SK-N-SH treated with all-trans-retinoic acid at 6 μM for 48 hours (cell line): ENCODE measurements around the gene FLRT2.

Experiments used
- CSDC2 ChIP-seq: fragments of 250-450 bp; sonication (Bioruptor Pico); IDR thresholded peaks from 2 replicates; pipeline ENCODE4 v1.5.0; 2020; ENCODE audit warnings: mild to moderate bottlenecking, moderate library complexity
- TOX ChIP-seq: fragments of 250-450 bp; sonication (Bioruptor Pico); IDR thresholded peaks from 2 replicates; pipeline ENCODE4 v1.8.0; 2021; ENCODE audit warnings: mild to moderate bottlenecking, moderate library complexity, borderline replicate concordance
- ZFP3 ChIP-seq: fragments of 250-450 bp; sonication (Bioruptor Pico); IDR thresholded peaks from 2 replicates; pipeline ENCODE4 v1.5.0; 2020; ENCODE audit warnings: mild to moderate bottlenecking, moderate library complexity
- ZNF565 ChIP-seq: fragments of 450-650 bp; formaldehyde crosslinking; conservative IDR thresholded peaks from 2 replicates; pipeline ENCODE4 v1.5.0; 2020; ENCODE audit warnings: low read depth, mild to moderate bottlenecking, moderate library complexity

GRCh38 chr14:85501751-85502150 lies 28.2 kb upstream of the FLRT2 start:
- no peak for TF ChIP-seq ZFP3
- no peak for TF ChIP-seq ZNF565 (CRISPR knock-in tag)
- TF ChIP-seq TOX: no peak
- no peak for TF ChIP-seq CSDC2 (CRISPR knock-in tag)
